IPS DF 4.7 (cell line): ENCODE measurements around the gene PLXNA4.

Source experiments
- DNase-seq: peaks from one replicate; pipeline ENCODE4 v3.0.0-alpha.2; 2013; ENCODE audit warnings: low spot score; ENCODE audit errors: extremely low read depth

The PLXNA4 gene

DNA sequence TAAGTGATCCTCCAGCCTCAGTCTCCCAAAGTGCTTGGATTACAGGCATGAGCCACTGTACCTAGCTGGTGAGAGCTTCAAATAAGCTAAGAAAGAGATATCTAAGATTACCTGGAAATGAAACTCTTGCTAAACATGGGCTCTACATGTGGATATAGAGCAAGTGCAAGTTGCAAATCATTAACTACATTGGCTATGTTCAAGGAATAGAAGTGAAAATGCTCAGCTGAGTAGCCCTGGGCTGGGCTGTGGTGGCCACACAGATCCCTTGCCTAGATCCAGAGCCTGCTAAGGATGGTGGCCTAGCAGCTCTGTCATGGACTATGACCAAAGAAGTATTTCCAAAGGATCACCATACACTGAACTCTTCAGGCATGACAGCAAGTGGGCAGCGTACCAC, 209.3 kb downstream of the PLXNA4 start:
- no peak for DNase-seq

DNA sequence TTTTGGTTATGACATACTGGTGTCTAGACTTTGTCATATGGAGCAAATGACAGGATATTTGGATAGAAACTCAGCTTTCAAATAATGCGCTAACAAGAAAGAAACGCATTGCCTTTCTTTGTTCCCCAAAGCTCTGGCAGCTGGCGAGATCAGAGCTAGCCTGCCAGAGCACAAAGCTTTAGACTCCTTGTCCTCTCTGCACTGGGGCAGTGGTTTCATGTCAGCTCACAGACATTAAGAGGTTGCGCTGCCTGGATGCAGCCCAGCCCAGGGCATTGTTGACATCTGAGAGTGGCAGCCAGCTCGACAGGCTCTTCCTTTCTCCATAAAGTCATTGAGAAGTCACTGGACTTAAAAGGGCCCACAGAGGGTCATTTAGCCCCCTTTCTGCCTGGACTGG, 212.0 kb downstream of the PLXNA4 start:
- DNase-seq, result no peak

DNA sequence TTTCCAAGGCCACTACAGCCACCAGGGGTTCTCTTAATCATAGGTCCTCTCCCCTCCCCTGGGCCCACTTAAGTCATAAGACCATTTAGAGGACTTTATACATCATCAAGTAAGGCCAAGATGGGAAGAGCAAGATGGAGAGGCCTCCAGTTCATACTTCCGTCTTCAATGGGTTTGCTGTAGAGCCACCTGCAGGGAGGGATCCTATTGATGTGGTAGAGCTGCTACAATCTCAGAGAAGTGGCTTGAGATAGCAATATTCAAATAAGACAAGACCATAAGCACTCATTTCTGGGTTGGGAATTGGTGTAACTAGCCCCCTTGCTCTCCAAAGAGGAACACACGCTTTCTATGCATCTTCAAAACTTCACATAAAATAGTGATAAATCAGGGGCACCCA, 214.2 kb downstream of the PLXNA4 start:
- no peak for DNase-seq

DNA sequence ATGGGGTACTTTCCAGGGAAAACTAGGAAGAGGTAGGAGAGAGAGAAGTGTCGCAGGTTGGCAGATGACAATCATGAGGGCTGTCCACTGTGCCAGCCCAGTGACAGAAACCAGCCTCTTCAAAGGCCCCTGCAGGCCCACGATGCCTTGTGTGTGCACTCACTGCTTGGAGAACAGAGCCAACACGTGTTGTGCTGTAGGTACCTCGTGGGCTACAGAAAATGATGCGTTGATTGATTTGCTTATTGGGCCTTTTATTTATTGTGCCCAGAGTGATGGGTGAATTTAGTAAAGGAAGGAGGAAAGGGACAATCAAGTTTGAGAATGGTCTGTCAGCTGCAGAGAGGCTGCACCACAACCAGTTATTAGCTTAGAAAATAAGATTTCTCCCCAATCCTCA, 215.1 kb downstream of the PLXNA4 start:
- DNase-seq, result no peak

DNA sequence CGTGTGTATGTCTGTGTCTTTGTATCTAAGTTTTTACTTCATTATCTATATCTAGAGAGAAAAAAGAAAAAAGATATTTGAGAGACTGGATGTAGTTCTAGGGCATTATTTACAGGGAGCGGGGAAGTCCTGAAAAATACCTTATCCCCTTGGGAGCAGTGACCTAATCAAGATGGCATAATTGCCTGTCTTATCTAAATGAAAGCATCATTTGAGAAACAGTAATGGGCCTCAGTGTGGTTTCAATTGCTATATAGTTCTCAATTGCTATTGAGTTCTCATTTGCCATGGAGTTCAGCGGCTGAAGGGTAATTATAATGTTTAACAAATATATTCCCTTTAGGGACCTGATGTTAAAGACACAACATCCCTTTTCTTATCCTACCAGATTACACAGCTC, 216.5 kb downstream of the PLXNA4 start:
- DNase-seq, result no peak

DNA sequence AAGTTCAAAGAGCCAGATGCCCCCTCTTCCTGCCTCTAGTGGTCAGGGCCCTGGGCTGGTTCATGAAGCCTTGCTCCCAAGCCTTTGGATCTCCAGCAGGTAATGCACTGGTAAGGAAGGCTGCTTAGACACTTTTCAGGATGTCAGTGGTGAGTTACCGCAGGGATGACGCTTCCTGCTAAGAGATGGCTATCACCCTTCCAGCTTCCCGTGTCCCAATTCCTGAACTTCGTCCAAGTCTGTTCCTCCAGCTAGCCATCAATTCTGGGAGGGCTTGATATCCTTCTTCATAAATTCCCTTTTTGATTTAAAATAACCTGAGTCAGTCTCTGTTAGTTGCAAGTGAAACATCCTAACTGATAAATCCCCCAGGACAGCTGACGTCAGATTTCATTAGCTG, 221.2 kb downstream of the PLXNA4 start:
- no peak for DNase-seq

DNA sequence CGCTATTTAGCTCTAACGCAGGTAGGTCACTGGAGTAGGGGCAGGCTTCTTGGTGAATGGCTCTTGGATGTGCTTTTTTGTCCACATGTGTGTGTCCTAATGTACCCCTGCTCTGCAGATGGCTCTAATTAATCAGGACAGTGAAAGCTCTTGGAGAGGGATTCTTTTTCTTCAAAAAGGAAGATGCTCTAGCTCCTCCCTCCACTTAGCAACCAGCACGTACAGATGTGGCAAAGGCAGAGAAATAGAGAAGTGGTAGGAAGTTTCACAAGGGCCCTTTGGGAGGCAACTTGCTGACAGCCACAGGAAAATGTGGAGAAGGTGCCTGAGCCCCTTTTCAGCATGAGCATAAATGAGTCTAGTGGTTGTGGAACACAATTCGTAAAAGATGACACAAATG, 221.7 kb downstream of the PLXNA4 start:
- no peak for DNase-seq

DNA sequence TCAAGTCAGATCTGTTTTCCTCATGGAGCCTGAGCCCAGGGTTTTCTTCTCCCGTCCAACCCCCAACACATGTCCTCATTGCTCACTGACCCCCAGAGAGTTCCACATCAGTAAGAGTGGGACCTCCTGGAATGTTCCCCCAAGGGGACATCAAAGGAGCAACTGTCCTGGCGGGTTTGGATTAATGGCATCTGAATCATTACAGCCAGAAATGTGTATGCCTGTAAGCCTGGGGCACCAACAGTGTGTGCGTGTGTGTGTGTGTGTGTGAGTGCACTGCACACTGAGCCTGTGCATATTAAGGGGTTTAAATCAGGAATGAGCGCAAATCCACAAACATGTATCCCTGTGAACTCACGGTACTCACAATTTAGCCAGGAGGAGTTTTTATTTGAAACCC, 222.3 kb downstream of the PLXNA4 start:
- no peak for DNase-seq

DNA sequence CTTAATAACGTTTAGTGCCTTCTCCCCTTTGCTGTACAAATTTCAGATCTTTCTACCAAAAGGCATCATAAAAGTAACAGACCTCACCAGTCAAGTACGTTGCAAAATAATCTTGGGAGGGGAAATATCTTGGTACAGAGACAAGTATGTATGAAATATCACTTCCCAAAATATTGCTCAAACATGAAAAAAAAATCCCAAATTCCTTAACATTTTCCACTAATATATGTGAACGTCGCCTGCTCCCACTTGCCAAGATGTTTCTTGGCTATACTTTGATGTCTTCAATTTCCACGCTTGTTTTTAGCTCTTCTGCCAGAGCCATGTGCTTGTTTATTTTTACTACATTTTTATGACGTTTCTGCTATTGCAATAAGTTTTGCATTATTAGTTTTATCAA, 223.5 kb downstream of the PLXNA4 start:
- DNase-seq, result no peak

DNA sequence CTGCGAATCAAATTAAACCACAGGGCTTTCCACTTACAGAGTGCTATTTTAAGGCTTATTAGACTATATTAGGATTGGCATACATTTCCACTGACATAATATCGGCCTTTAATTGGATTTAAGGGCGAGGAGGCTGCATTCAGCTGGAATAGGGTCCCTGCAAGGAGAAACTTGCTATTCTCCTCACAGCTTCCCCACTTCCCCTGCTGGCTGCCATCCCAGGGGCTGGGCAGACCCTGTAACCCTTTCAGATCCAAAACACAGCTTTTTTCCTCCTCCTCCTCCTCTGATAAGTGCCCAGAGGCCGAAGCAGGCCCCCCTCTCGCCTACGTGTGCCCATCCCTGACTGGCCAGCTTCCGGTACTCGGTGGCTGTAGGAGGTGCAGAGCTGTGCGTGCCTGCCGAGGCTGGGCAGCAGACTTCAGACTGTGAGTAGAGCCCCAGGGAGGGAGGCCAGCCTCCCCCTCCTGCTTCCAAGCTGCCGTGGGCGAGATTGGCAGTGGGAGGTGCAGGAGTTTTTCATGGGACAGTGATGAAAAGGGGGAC, 224.2 kb downstream of the PLXNA4 start:
- DNase-seq, result no peak

DNA sequence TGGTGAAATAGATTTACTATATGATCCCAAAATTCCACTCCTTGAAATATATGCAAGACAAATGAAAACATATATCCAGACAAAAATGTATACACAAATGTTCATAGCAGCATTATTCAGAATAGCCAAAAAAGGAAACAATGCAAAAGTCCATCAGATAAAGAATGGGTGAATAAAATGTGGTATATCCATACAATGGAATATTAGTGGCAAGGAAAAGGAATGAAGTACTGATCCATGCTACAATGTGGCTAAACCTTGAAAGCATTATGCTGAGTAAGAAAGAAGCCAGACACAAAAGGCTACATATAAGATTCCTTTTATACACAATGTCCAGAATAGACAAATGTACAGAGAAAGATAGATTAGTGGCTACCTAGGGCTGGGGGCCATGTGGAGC, 225.5 kb downstream of the PLXNA4 start:
- DNase-seq, result no peak

DNA sequence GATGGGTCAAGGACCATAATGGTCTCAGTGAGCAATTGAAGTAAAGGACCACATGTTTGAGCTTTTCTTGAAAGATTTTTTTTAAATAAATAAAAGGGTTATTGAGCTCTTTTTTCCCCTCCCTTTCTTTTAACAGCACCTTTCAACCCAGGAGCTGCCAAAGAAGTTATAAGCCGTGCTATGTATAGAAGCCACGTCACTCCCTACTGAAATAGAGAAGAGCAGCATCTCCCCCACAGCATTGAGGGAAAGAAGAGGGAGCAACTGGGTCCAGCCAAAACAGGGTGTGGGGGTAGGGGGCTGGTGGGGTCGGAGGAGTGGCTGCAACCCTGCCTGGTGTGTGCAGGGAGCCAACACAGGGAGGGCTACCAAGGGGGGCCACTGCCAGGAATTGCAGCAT, 227.2 kb downstream of the PLXNA4 start:
- no peak for DNase-seq

DNA sequence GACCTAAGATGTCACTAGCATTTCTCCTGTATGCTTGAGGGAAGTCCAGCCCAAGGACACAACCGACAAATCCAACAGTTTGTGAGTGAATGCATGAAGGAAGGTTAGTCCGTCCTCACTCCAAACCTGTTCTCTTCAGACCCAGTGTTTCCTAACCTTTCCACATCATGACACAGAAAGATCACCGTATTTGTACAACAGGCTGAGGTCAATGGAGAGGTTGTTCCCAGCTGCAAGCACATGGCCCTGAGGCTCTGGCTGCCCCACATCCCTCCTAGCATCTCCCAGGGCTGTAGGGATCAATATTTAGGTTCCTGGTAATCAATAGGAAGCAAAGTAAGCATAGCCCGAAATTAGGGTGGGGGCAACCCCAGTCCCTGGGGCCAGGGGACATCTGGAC, 227.9 kb downstream of the PLXNA4 start:
- DNase-seq, result no peak

DNA sequence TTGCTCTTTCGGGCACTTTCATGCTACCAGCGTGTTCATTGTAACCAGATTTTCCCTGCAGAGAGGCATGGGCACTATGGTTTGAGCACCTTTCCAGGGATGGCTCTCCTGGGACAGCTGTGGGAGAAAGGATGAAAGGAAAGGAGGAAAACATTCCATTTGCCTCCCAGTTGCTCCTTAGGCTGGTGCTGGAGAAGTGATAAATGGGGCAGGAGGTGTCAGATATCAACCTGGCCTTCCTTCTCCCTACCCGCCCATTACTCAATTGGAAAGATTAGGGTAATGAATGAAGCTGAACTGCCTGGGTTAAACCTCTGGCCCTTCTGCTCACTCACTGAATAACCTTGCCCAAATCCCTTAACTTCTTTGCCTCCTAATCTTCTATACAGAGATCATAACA, 228.4 kb downstream of the PLXNA4 start:
- DNase-seq, result no peak

DNA sequence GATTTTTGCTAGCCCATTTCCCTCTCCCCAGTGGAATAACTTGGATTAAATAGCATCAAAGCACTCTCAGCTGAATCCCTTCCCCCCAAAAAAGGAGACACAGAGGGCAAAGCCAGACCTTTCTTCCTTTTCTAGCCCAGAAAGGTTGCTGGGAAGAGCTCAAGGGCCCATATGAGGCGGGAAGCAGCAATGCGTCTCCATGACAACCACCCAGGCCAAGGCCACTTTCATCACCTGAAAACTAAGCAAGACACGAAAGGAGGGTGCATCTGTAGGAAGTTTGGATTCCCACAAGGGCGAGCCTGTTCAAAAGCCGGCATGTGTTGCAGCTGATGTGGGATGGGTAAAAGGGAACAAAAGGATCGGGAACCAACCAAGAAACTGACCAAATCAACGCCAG, 229.1 kb downstream of the PLXNA4 start:
- DNase-seq, result no peak

DNA sequence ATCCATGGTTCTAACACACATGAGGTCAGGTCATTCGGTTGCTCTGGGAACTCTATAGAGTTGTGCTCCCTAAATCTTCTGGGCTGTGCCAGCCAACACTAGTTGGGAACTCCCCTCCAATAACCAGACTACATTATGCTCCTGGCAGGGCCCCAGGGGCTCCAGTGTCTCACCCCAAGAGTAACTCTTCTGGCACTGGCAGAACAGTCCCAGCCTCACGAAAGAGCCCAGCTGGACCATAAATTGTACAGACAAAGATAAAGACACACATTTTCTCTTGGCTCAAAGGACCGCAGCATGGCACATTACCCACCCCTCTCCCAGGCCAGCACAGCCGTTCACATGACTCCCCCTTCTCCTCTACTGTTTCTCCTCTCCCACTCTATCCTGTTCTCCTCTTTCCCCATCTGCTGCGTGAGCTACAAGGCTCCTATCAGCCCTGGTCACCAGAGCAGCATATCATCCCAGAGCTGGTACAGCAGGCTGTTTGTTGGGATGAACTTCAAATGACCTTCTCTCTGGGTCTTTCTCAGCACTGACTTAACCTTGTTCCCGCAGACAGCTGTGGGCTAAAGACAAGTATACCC, 230.6 kb downstream of the PLXNA4 start:
- DNase-seq, result no peak

DNA sequence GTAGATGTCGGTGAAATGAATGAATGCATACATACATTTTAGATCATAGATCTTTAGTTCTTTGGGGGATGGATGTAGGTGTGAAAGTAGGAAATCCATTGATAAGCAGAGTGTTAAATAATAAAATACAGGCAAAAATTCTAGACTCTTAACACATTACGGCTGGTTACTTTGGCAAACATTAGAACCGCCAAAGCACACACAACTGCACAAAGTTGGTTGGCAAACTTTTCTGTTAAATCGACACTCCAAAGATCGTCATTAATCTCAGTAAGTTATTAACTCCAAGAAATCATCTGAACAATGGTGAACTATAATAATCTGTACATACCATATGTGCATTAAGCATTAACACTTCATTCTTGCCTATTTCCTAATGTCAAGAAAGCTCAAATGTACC, 231.2 kb downstream of the PLXNA4 start:
- no peak for DNase-seq

DNA sequence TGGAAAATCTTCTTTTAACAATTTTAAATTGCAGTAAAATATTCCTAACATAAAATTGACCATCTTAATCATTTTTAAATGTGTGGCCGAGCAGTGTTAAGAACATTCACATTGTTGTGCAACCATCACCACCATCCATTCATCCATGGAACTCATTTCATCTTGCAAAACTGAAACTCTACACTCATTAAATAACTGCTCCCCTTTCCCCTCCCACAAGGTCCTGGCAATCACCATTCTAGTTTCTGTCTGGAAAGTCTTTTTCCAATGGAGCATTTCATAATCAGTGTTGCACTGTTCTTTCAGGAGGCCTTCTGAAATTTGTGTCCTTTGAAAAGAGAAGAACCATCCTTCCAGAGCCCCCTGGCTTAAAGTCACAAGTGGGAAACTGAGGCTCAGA, 233.1 kb downstream of the PLXNA4 start:
- no peak for DNase-seq

DNA sequence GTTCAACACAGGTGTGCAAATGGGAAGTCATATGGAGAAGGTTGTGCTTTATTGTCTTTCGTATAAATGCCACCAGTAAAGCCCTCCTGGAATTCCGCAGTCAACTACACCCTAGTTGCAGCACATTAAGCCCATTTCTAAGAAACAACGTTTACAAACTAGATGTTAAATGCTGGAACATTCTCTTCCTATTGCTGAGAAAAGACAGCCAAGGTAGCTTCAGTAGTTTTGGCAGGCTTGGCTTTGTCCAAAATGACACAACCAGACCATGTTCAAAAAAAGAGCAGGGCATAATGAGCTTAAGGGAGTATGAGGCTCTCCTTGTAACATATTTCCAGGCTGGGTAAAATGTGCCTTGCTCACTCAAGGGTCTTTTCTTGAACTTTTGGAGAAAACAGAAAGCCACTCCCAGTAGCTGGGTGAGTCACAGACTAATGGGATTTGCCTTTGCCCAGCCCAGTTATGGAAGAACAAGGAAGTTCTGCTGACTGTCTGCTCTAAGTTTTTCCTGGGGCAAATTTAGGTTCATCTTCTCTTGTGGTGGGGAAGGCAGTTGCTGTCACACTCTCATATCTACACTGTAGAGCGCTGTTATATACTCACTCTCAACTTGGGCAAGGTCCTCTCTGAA, 238.7 kb downstream of the PLXNA4 start:
- DNase-seq, result no peak

DNA sequence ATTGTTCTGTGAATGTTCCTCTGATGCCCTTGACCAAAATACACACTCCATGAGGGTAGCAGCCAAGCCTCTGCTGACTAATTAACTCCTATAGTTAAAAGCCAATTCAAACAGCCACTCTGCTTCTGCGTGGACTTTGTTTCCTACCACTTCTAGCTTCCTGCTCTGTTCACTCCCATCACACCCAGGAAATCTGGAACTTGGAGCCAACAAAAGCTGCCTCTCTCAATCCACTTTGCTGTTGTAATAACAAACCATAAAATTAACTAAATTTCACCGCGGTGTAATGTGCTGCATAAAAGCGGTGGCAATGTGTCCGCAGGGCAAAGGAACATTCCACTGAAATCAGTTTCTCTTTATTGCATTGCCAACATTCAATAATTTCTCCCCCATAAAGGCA, 239.5 kb downstream of the PLXNA4 start:
- DNase-seq, result no peak

DNA sequence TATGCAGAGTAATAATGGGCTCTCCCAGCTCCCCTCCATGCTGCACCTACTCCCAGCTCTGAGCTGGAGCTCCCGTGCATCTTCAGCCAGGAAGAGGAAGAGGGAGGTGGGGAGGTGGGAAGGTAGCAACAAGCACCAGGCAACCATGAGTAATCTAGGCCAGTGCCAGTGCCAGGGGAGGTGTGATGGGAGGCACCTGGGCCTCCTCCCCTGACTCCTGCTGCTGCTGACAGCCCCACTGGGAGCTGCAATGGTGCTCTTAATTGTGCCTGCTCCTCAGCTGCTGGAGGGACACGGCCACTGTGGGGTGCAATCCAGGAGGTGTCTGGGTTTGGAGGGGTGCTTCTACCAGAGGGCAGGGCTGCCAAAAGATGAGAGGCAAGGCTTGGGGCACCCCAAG, 243.0 kb downstream of the PLXNA4 start:
- no peak for DNase-seq

DNA sequence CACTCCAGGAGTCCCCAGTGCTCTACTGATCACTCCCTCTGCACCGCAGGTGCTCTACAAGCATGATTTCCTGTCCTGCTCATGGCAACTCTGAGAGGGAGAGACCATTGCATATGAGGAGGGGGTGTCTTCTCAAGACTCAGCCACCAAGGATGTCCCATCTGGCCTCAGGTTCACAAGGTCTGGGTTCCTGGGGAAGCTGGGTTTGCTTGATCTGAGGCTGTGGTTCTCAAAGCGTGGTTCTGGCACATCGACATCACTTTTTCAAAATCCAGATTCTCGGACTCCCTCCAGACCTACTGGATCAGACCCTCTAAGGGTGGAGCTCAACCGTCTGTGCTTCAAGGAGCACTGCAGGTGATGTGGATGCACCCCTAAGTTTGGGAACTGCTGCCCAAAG, 247.5 kb downstream of the PLXNA4 start:
- DNase-seq, result no peak

DNA sequence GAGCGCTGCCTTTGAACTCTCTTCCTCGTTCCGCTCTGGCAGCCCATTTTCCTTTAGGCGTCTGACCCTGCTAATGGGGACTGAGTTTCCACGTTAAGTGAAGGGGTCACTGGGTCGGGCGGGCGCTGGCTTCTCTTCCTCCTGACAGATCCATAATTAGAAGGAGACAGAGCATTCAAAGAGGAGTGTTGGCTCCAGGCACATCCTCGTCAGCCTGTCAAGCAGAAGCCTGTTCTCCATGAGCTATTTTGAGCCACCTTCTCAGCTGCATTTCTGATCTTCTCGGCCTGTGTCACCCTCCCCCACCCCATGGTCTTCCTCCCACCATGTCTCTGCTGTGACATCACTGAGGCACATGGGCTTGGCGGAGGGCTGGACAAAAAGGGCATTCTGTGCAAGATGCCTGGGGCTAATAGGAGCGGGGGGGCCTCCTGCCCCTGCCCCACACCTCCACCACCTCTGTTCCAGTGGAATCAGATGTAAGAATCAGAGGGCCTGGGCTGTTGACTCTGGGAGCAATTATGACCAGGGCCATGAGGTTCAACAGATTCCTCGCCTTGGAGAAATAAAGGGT, 248.1 kb downstream of the PLXNA4 start:
- no peak for DNase-seq
